IPS-15b (cell line): ENCODE measurements around the gene ST6GALNAC6.
"Not testable (repeated sequence)": the region's sequence is repeated elsewhere in the genome, so short reads cannot be mapped to it uniquely, and the experiment has no call there.

ENCODE experiments used
- H3K27me3 ChIP-seq: one replicate; pipeline ENCODE4 v1.6.1; 2013; ENCODE audit warnings: low read length; ENCODE audit not compliant: control insufficient read depth, insufficient read depth
- H3K36me3 ChIP-seq: one replicate; pipeline ENCODE4 v1.6.1; 2013; ENCODE audit warnings: low read length; ENCODE audit not compliant: control insufficient read depth, insufficient read depth
- H3K4me1 ChIP-seq: one replicate; pipeline ENCODE4 v1.6.1; 2013; ENCODE audit warnings: mild to moderate bottlenecking, low read length; ENCODE audit not compliant: control insufficient read depth, insufficient read depth
- H3K4me3 ChIP-seq: one replicate; pipeline ENCODE4 v1.5.1; 2013; ENCODE audit warnings: low read depth, low read length
- H3K9ac ChIP-seq: one replicate; pipeline ENCODE4 v1.6.1; 2013; ENCODE audit warnings: low read depth, mild to moderate bottlenecking, low read length
- H3K9me3 ChIP-seq: one replicate; pipeline ENCODE4 v1.6.1; 2013; ENCODE audit warnings: mild to moderate bottlenecking, low read length; ENCODE audit not compliant: control insufficient read depth, insufficient read depth

ST6GALNAC6 gene

GRCh38 chr9:127873223-127873691 lies 26.1 kb downstream of the ST6GALNAC6 start:
- no peaks in the 10 kb centered on the region for H3K4me1 ChIP-seq
- H3K9ac ChIP-seq, result no peak overlapping the region
- no peaks in the 10 kb centered on the region for H3K9me3 ChIP-seq
- H3K27me3 ChIP-seq, result peaks cover 1% of the 10 kb centered on the region
- H3K36me3 ChIP-seq, result no peaks in the 10 kb centered on the region
- H3K4me3 ChIP-seq, result no peak overlapping the region

GRCh38 chr9:127872369-127873222 lies 26.8 kb downstream of the ST6GALNAC6 start:
- Histone ChIP-seq H3K27me3 (no peaks in the 10 kb centered on the region), H3K9me3 (no peaks in the 10 kb centered on the region), H3K36me3 (no peaks in the 10 kb centered on the region), H3K4me1 (no peaks in the 10 kb centered on the region), H3K4me3 (no peak overlapping the region), H3K9ac (peak overlapping the region; percentile 37)

GRCh38 chr9:127871531-127871930 lies 27.9 kb downstream of the ST6GALNAC6 start:
- no peak overlapping the region for H3K9ac ChIP-seq
- no peaks in the 10 kb centered on the region for H3K4me1 ChIP-seq
- H3K36me3 ChIP-seq, result no peaks in the 10 kb centered on the region

GRCh38 chr9:127870887-127871286 lies 28.5 kb downstream of the ST6GALNAC6 start:
- H3K9me3 ChIP-seq, result no peaks in the 10 kb centered on the region
- H3K9ac ChIP-seq, result no peak overlapping the region
- no peak overlapping the region for H3K4me3 ChIP-seq
- no peaks in the 10 kb centered on the region for H3K4me1 ChIP-seq
- no peaks in the 10 kb centered on the region for H3K36me3 ChIP-seq
- no peaks in the 10 kb centered on the region for H3K27me3 ChIP-seq

More at GRCh38 chr9:127871531-127871930, 27.9 kb downstream of the ST6GALNAC6 start:
- Histone ChIP-seq H3K4me3 (no peak overlapping the region), H3K9me3 (no peaks in the 10 kb centered on the region), H3K27me3 (no peaks in the 10 kb centered on the region)

GRCh38 chr9:127870153-127870491 lies 29.3 kb downstream of the ST6GALNAC6 start:
- not testable (repeated sequence) for H3K9me3 ChIP-seq, H3K27me3 ChIP-seq, H3K4me1 ChIP-seq, H3K36me3 ChIP-seq, H3K4me3 ChIP-seq, H3K9ac ChIP-seq

- no peaks in the 10 kb centered on the region for H3K9me3 ChIP-seq
- H3K4me3 ChIP-seq, result no peak overlapping the region
- no peaks in the 10 kb centered on the region for H3K36me3 ChIP-seq
- H3K9ac ChIP-seq, result no peak overlapping the region
- H3K4me1 ChIP-seq, result no peaks in the 10 kb centered on the region
- H3K27me3 ChIP-seq, result no peaks in the 10 kb centered on the region
Measured at GRCh38 chr9:127869310-127870152, 29.9 kb downstream of the ST6GALNAC6 start.

- Histone ChIP-seq H3K4me1 (no peaks in the 10 kb centered on the region), H3K9ac (no peak overlapping the region), H3K4me3 (no peak overlapping the region), H3K36me3 (no peaks in the 10 kb centered on the region), H3K9me3 (no peaks in the 10 kb centered on the region), H3K27me3 (no peaks in the 10 kb centered on the region)
Measured at GRCh38 chr9:127868278-127868902, 31.0 kb downstream of the ST6GALNAC6 start.

GRCh38 chr9:127867356-127868277 lies 31.8 kb downstream of the ST6GALNAC6 start:
- H3K4me3 ChIP-seq, result no peak overlapping the region
- no peaks in the 10 kb centered on the region for H3K4me1 ChIP-seq
- no peaks in the 10 kb centered on the region for H3K9me3 ChIP-seq
- H3K27me3 ChIP-seq, result no peaks in the 10 kb centered on the region
- H3K9ac ChIP-seq, result no peak overlapping the region
- no peaks in the 10 kb centered on the region for H3K36me3 ChIP-seq

GRCh38 chr9:127866535-127866934 lies 32.9 kb downstream of the ST6GALNAC6 start:
- H3K9me3 ChIP-seq, result no peaks in the 10 kb centered on the region
- H3K4me3 ChIP-seq, result no peak overlapping the region
- H3K9ac ChIP-seq, result no peak overlapping the region
- H3K27me3 ChIP-seq, result no peaks in the 10 kb centered on the region
- no peaks in the 10 kb centered on the region for H3K36me3 ChIP-seq
- no peaks in the 10 kb centered on the region for H3K4me1 ChIP-seq

GRCh38 chr9:127865645-127866464 lies 33.5 kb downstream of the ST6GALNAC6 start:
- no peaks in the 10 kb centered on the region for H3K4me1 ChIP-seq
- H3K27me3 ChIP-seq, result no peaks in the 10 kb centered on the region
- H3K36me3 ChIP-seq, result no peaks in the 10 kb centered on the region
- H3K9me3 ChIP-seq, result no peaks in the 10 kb centered on the region
- H3K4me3 ChIP-seq, result no peak overlapping the region
- H3K9ac ChIP-seq, result no peak overlapping the region
